ENCODE results near the gene CDK11A.
"Not testable (repeated sequence)": the region's sequence is repeated elsewhere in the genome, so short reads cannot be mapped to it uniquely, and the experiment has no call there.

The CDK11A gene

DNA sequence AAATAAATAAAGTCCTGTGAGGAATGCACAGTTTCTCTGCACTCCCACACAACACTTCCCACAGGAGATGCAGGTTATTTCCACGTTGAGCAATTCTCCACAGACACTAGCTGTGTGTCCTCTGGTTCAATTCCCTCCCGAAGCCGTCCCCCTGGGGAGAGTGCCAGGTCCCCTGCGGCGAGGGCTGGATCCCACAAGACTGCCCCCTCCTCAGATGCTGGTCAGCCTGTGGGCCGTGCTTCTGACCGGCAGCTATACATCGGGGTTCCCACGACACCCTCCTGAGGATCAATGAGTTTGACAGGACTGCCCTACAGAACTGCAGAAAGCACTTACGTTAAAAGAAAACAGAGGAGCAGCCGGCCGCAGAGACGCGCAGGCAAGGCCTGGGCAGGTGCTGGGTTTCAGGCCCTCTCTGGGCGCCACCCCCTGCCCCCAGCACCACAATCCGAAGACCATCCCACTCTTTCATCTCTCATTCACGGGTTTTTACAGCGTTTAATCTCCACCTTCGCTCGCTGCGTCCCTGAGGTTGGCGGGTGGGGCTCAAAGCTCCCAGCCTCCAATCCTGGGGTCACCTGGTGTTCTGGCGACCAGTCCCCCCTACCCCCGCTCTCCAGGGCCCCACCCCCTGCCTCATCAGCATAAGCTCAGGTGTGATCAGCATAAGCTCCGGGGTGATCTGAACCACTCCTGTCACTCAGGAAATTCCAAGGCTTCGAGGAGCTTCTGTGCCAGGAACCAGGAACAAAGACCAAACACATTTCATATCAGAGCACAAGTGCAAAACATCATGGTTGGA lies 40.9 kb downstream of the CDK11A start:
- DNase-seq (ENCODE audit: low read depth), result no peak

DNA sequence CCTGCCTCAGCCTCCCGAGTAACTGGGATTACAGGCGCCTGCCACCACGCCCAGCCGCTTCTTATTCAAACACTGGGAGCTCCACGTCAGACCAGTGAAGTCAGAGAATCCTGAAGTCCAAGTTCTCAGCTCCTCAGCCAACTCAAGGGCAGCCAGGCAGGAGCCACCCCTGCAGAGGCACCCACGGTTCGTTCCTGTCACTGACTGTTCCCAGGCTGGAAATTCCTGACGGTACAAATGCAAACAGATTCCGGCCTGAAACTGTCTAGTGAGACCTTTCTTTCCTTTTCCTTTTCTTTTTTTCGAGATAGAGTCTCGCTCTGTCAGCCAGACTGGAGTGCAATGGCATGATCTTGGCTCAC lies 43.3 kb downstream of the CDK11A start:
- no peak for DNase-seq (ENCODE audit: low read depth)

DNA sequence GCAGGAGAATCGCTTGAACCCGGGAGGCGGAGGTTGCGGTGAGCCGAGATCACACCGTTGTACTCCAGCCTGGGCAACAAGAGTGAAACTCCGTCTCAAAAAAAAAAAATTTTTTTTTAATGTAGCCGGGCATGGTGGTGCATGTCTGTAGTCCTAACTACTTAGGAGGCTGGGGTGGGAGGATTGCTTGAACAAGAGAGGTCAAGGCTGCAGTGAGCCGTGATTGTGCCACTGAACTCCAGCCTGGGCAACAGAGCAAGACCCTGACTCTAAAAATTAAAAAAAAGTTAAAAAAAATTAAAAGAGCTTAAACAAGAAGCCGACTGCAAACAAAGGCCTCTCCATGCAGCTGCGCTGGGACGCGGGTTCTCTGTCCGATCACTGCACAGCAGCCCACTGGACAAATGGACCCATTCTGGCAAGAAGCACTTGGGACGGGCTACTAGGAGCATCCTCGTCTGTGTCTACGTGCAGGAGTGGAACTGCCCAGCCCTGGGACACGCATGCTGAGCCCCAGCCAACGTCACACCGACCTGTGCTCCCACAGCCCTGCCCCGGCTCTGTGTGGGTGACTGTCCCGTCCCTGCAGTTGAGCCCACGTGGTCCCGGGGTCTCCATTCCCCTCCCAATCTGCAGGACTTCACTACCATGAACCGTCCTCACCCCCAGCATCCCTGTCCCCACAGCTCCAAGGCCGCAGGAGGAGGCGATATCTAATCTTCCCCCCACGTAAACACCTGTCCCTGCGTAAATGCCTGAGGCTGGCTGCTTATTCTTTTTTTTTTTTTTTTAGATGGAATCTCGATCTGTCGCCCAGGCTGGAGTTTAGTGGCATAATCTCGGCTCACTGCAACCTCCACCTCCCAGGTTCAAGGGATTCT lies 43.9 kb downstream of the CDK11A start:
- DNase-seq (ENCODE audit: low read depth), result no peak

DNA sequence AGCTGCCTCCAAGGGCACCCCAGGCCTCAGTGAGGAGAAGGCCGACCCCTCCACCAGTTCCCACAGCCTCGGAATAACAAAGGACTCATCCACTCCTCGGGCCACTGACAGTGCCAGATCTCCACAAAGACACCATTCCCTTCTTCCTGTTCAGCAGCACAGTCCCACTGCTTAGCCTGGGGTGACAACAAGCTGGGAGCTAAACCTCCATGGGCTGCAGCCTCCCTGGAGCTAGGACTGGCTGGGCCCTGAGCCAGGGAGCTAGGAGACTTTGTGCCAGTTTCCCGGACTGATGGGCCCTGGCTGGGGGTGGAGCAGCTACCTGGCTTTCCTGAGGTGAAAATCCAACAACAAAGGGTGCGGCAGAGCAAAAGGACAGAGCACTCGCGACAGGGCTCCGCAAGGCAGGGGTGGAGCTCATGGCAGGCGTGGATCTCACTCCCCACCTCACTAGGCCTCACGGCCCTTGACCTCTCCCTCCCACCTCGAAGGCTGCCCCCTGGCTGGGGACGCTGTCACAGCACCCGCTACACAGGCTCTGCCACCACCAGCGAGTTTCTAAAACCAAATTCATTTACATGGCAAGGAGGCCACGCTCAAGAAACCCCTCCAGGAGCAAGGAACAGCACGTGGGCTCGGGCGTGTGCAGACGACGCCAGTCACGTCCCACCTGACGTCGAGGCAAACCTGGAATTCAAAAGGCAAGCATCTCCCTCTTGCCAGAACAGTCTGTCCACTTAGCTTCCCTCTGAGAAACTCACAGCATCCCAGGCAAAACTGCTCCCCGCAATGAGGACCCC lies 45.4 kb downstream of the CDK11A start:
- DNase-seq (ENCODE audit: low read depth), result no peak

DNA sequence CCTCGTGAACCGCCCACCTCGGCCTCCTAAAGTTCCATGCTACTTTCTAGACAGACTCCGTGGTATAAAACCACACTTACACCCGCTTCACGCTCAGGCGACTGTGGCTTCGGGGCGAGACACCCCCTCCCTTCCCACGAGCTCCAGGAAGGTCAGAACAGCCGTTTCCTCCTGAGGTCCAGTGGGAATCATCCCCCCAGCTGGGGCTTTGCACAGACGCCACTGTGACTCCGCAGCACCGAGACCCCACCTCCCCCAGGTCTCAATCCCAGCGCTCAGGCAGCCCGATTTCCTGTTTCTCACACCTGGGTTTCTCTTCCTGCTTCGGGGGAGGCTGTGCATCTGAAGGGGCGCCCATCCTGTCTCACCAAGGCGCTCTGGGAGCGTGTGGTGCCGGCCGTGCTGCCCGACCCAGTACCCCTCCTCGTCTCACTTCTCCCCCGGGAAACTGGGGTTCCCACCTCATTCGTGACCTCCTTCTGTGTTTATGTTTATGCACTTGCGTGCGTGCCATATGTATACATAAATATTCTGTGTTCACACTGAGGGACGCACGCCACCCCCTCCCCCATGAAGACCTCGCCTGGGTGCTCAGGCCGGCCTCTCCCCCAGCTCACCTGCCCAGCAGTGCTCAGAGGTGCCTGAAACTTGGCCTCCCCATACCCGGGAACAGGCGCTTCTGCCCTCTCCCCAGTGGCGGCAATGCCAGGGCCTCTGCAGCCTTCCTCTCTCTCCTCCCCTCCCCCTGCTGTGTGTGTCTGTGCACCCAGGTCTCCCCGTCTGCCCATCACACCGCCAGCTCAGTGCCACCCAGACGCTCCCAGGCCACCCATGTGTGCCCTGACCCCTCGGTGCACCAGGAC lies 46.2 kb downstream of the CDK11A start:
- DNase-seq (ENCODE audit: low read depth), result no peak

DNA sequence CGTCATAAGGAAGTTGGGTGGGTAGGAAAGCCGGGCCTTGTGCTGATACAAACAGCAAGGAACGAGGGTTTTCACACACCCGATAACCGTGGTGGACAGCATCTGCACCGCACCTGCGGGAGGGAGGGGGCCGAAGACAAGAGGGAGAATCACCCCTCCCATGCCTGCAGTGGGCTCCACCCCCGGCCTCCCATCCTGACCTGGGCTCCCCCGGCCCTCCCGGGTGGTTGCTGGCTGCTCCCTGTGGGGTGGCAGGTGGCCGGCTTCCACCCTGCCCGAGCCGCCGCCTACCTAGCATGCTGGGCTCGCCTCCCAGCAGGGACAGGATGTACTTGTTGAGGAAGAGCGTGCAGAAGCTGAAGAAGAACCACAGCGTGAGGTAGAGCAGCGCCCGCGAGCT lies 48.1 kb downstream of the CDK11A start:
- DNase-seq (ENCODE audit: low read depth), result not testable (repeated sequence)

DNA sequence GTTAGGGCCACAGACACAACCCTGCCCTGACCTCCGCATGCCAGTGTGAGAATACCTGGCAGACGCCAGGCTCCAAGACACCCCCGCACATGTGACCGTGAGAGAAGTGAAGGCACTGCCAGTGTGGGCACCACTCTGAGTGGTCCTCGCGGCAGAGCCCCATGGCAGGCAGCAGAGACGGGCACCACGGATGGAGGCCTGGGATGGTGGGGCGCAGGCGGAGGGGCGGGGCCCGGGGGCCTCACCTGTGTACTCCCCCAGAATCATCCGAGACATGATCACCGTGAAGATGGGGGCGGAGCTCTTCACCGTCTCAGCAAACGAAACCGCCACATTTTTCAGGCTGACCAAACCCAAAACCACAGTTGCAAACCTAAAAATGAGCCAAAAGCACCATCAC lies 48.9 kb downstream of the CDK11A start:
- not testable (repeated sequence) for DNase-seq (ENCODE audit: low read depth)

DNA sequence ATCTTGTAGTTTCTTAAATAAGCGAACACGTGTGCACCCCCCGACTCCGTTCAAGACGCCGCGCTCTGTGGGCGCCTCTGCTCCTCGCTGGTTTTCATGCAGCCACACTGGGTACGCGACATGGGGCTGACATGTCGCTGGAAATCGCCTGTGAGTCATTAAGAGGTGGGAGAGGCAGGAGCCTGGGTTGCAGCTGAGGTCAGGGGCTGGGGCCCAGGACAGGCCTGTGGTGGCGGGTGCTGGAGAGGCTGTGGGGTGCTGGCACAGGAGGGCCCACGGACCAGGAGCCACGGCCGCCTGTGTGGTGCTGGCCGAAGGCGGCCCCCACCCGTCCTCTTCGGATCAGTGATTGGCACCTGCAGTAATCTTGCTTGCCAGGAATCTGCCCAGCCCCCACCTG lies 49.4 kb downstream of the CDK11A start:
- DNase-seq (ENCODE audit: low read depth), result not testable (repeated sequence)

DNA sequence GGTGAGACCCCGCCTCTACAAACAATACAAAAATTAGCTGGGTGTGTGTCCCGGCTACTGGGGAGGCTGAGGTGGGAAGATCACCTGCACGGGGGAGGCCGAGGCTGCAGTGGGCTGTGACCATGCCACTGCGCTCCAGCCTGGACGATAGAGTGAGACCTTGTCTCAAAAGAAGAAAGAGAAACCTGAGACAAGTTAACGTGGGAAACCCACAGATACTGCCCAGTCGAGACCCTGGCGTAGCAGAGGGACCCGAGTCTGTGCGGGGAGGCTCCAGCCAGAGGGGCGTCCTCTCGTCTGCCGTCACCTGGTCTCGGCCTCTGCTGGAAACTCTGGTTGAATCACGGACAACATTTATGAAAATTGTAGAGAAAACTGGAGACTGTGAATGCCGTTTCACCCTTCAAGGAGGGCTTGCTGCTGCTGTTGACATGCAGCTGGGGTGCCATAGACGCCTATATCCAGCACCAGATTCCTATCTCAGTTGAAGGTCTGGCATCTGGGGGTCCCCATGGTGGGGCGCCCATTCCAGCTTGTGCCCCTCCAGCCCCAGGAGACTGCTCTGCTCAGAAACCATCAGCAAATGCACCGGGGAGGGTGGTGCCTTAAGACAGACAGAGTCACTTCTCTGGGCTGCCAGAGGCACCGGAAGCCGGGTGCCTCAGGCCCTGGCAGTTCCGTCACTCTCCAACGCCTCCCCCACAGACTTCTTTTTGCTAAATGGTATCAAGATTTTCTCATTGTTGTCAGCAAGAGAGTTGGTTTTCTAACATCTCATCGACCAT lies 51.8 kb downstream of the CDK11A start:
- no peak for DNase-seq (ENCODE audit: low read depth)

DNA sequence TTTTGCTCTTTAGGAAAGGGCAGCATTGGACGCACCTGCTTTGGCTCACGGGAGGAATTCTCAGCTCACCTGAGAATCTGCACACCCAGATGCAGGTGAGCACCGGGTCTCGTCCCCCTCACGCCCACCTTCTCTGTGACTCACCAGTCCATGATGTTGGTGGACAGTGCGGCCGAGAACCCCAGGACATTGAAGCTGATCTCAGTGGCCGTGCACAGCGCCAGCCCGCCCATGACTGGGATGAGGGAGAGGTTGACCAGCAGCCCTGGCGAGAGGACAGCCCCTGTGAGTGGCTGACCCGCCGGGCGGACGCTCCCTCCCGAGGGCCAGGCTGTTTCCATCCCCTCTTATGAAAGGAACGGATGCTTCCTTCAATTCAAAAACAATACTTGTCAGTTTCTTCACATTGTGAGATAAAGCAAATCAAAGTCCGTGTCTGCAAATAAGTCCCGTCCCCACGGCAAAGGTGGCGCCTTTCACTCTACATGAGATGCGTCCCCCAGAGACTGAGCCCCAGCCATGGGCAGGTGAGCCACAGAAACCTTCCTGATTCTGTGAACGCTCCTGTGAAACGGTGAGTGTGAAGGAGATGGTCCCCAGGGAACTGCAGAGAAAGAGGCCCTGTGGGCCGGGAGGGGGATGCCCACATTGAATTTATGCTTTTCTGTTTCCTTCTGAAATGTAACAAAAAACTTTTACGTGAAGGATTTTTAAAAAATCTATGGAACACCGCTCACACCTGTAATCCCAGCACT lies 52.6 kb downstream of the CDK11A start:
- no peak for DNase-seq (ENCODE audit: low read depth)

DNA sequence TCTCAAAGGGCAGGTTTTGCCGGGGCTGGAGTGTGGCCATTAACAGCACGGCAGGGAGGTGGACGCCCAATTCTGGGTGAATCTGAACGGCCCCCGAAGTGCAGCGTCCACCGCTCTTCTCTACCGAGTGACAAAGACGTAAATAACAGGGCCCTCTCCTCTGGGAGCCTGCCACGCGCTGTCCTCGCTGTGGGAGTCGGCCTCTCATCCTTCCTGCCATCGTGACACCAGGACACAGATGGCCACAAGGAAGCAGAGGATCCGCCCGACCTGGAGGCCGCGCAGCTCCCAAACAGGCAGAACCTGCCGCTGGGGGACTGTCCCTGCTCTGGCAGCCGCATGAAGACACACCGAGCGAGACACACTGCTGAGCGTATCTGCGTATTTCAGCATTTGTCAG lies 53.3 kb downstream of the CDK11A start:
- no peak for DNase-seq (ENCODE audit: low read depth)

DNA sequence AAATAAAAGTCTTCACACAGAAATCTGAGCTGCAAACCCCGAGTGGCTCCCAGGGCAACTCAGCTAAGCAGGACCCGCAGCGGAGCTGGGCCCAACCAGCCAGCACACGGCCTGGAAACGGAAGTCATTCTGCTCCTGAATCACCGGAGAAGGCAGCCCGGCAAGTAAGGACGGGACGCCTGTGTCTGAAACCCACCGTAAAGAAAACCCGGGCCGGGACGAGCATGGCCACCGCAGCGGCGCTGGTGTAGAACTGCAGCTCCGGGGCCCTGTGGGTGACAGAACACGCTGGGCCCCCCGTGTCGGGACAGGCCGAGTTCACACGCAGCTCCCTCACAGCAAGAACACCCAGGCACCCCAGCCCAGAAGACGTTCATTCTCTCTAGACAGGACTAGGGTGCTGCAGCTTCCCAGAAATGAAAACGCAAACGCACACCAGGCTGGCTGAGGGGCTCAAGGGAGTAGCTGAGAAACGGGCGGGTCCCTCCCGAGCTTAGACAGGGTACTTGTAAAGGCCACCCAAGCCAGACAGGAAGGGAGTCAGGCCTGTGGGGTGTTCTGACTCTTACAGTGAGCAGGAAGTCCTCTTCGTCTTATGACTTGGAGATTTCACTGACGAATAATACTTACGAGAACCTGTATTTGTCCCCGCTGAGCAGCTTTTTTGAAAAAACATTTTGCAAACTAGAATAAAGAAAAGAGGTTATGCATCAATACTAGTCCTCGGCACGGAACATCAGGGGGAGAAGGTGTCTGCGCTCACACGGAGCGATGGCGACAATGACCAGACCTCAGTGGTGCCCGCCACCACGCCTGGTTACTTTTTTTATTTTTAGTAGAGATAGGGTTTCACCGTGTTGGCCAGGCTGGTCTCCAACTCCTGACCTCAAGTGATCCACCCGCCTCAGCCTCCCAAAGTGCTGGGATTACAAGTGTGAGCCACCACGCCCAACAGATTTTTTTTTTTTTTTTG lies 54.4 kb downstream of the CDK11A start:
- no peak for DNase-seq (ENCODE audit: low read depth)

DNA sequence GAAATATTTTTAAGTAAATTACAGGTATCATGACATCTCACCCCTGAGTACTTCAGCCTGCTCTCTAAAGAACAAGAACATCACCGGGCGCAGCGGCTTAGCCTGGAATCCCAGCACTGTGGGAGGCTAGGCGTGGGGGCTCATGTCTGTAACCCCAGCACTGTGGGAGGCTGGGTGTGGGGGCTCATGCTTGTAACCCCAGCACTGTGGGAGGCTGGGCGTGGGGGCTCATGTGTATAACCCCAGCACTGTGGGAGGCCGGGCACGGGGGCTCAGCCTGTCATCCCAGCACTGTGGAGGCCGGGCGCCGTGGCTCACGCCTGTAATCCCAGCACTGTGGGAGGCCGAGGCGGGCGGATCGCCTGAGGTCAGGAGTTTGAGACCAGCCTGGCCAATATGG lies 57.6 kb downstream of the CDK11A start:
- DNase-seq (ENCODE audit: low read depth), result no peak

DNA sequence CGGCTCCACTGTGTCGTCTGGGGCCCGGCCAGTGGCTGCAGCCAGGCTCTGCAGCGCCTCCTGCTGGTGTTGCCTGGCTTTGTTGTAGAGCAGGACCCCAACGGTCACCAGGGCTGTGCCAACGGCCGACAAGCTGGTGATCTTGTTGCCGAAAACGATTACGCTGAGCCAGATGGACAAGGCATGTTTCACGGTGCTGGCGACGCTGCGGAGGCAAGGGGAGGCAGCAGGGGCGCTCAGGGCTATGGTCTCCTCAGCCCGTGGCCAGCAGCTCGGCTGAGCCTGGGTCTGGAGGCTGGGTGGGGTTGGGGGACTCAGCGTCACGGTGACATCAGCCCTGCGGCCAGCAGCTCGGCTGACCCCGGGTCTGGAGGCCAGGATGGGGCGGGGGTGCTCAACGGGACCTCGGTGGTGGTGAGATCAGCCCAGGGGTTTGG lies 58.3 kb downstream of the CDK11A start:
- DNase-seq (ENCODE audit: low read depth), result no peak

DNA sequence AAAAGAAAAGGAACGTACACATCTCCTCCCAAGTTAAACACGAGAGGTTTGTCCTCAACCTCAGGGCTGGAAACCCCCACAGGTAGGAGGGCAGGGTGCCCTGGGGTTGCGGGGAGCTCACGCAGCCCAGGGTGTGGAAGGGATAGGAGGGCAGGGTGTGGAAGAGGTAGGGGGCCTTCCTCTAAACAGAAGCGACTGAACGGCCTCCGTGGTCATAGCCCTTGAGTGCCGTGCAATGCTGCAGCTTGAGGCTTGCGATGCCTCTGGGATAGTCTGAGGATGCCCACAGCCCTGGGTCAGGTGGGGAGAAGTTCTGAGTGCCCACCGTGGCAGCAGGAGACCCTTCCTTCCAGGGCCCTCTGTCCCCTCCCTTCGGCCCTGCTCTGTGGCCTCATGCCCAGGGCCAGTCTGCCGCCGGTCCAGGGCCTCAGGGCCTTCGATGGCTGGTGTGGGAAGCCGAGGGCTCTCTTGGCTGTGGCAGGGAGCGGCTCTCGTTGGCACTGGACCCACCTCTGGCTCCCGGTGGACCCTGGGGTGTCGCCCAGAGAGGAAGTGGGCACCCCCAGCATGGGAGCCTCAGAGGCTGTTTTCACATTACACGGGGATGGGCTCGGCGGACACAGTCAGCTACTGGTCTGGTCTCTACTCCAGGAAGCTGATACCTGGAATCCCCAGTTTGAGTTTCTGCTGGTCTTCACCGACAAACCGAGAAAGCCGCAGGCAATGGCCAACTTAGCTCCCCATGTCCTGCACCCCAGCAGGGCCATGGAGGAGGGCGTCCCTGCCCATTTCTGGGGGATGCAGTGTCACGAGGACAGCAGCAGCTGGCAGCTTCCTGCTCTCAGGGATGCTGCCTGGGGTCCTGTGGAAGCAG lies 59.0 kb downstream of the CDK11A start:
- no peak for DNase-seq (ENCODE audit: low read depth)

DNA sequence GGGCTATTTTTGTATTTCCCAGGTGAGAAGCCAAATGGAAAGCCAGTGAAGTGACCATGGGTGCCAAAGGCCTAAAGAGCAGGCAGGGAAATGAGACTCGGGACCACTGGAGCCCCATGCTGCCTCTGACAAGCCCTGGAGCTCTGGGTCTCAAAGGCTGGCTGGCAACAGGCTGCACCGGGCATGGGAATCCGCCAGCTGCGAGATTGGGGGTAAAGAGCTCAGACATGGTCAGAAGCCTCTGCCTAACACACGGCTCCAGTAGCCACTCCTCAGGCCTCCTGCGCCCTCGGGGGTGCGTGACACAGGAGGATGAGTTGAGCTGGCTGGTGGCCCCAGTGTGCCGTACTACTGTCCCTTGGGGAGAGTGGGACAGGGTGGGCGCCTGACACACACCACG lies 59.8 kb downstream of the CDK11A start:
- not testable (repeated sequence) for DNase-seq (ENCODE audit: low read depth)

DNA sequence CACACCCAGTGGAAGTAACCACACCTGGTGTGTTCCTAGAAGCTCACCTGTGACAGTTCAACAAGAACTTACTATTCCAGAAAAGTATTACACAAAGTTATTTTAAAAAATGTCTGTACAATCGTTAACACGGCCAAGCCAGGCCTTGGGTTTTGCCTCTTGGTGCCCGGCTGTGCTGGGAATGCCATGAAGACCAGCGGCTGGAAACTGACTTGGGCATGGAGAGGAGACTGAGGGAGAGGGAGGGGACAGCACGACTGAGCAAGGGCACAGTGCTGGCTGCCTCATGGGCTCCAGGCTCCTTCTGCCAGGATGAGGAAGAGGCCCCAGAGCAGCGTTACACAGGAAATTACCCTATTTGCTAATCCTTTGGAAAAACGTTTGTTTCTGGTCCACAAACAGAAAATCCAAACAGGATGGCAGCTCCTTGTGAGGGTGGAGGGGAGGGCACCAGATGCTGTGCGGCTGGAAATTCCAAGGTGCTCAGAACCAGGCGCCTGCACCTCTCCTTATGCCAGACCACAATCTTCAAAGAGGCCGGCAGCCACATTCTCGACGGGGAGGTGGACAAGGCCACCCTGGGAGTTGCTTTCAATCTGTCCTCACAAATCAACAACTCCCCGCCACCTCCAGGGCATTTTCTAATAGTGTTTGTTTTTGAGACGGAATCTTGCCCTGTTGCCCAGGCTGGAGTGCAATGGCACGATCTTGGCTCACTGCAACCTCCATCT lies 61.2 kb downstream of the CDK11A start:
- not testable (repeated sequence) for DNase-seq (ENCODE audit: low read depth)

Measured in CMK (cell line).